Lung (tissue), 12 donors: ENCODE data around the gene ASCC3. TPM values are rescaled to one million over a fixed set of nuclear protein-coding genes. Genes with fewer than 3 reads are reported as not detected.

Experiments used
- ATAC-seq: fragments of 200-7000 bp; cut with Tn5 transposase; one replicate; pipeline ENCODE4 v1.9.1; 2020; ENCODE audit warnings: moderate number of reproducible peaks; ENCODE audit not compliant: insufficient read depth, low FRiP score
- DNase-seq, 3 donors: peaks; one replicate each; pipeline ENCODE4 v3.0.0-alpha.2; 2013 to 2017
- H3K27ac ChIP-seq, 2 donors: one replicate each; pipeline ENCODE4 v1.5.1; 2013; ENCODE audit warnings: mild to moderate bottlenecking in 2 of 2, moderate library complexity in 2 of 2, control low read depth in 1 of 2, inconsistent platforms in 1 of 2, low read depth in 1 of 2, low read length in 1 of 2
- H3K27me3 ChIP-seq, 3 donors: one replicate each; pipeline ENCODE4 v1.5.1; 2013; ENCODE audit warnings: low read length in 2 of 3; ENCODE audit not compliant: control insufficient read depth in 3 of 3, insufficient read depth in 3 of 3
- H3K36me3 ChIP-seq, 4 donors: one replicate each; pipeline ENCODE4 v1.5.1; 2013; ENCODE audit warnings: low read length in 4 of 4, mild to moderate bottlenecking in 1 of 4, moderate library complexity in 1 of 4; ENCODE audit not compliant: control insufficient read depth in 4 of 4, insufficient read depth in 4 of 4
- H3K4me1 ChIP-seq, 5 donors: one replicate each; pipeline ENCODE4 v1.5.1; 2013; ENCODE audit warnings: low read length in 5 of 5, mild to moderate bottlenecking in 2 of 5, moderate library complexity in 1 of 5; ENCODE audit not compliant: control insufficient read depth in 5 of 5, insufficient read depth in 5 of 5
- H3K4me3 ChIP-seq: one replicate; pipeline ENCODE4 v1.5.1; 2013; ENCODE audit warnings: mild to moderate bottlenecking, control low read depth, moderate library complexity
- H3K9ac ChIP-seq, 2 donors: one replicate each; pipeline ENCODE4 v1.5.1; 2013; ENCODE audit warnings: low read length in 2 of 2, control low read depth in 1 of 2; ENCODE audit not compliant: insufficient read depth in 1 of 2
- H3K9me3 ChIP-seq, 4 donors: one replicate each; pipeline ENCODE4 v1.5.1; 2013; ENCODE audit warnings: low read length in 3 of 4, mild to moderate bottlenecking in 1 of 4, moderate library complexity in 1 of 4; ENCODE audit not compliant: control insufficient read depth in 4 of 4, insufficient read depth in 3 of 4
- WGBS, 2 donors: extraction: QIAGEN DNeasy Blood & Tissue Kit; methylation state at CpG; one replicate each; pipeline ENCODE4 v1.1.7; 2013; 5-methylcytosine and 5-hydroxymethylcytosine counted together
- polyA plus RNA-seq, 2 donors: library from polyadenylated mRNA; stranded (reverse); fragments of 200-250 nt; gene quantifications; one replicate each; pipeline ENCODE4 v1.2.1, GENCODE V29; 2013
- total RNA-seq, 2 donors: library from RNA; depleted of rRNA in 1 of 2; stranded (reverse); fragments of >200 nt in 1 of 2; gene quantifications; one replicate each; pipeline ENCODE4 v1.2.1, GENCODE V29; 2014 to 2021
- TF ChIP-seq, protein P1 (sequence below): IDR thresholded peaks from 2 replicates; pipeline ENCODE4 v1.5.1; 2012; ENCODE audit warnings: mild to moderate bottlenecking; ENCODE audit errors: control extremely low read depth, extremely low read depth
- donor health status: control.
- donor health status: control.
- donor health status: Bipolar disorder and iron deficiency.
- donor health status: healthy.
- donor health status: DM: yes; HTN: yes; CAD: no.

Gene ASCC3
- total and polyA plus RNA-seq, 4 donors = 5.3 to 49.2 (median 22.0) TPM

DNA sequence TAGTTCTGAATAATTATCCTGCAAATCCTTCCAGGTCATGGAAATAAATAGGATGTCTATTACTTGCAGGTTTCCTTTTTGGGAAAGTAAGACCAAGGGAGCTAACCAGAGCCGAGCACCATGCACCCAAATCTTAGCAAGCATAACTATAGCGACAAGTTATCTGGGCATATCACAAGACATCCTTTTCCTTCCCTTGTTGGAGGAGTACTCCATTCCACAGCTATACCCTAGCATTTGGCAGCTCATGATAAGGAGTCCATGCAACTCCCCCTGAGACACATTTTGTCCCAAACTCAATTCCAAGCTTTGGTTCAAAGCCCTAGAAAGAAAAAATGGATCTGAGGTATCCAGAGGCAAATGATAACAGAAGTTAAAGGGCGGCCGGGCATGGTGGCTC lies 16.5 kb upstream of the ASCC3 start:
- DNase-seq (no peak), ATAC-seq (no peak)
- H3K4me1 ChIP-seq = no peaks in the 10 kb centered on the region
- no peaks in the 10 kb centered on the region for H3K36me3 ChIP-seq
- no peak overlapping the region for H3K27ac ChIP-seq
- no peak overlapping the region for H3K4me3 ChIP-seq
- 95 to 98% methylated on average over 4 of the region's 4 CpGs for WGBS, 2 donors
- TF ChIP-seq, protein P1, sequence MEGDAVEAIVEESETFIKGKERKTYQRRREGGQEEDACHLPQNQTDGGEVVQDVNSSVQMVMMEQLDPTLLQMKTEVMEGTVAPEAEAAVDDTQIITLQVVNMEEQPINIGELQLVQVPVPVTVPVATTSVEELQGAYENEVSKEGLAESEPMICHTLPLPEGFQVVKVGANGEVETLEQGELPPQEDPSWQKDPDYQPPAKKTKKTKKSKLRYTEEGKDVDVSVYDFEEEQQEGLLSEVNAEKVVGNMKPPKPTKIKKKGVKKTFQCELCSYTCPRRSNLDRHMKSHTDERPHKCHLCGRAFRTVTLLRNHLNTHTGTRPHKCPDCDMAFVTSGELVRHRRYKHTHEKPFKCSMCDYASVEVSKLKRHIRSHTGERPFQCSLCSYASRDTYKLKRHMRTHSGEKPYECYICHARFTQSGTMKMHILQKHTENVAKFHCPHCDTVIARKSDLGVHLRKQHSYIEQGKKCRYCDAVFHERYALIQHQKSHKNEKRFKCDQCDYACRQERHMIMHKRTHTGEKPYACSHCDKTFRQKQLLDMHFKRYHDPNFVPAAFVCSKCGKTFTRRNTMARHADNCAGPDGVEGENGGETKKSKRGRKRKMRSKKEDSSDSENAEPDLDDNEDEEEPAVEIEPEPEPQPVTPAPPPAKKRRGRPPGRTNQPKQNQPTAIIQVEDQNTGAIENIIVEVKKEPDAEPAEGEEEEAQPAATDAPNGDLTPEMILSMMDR = no peak
- peaks cover 0 to 2% (median 0%) of the 10 kb centered on the region in 4 donors for H3K9me3 ChIP-seq
- H3K27me3 ChIP-seq = no peaks in the 10 kb centered on the region
- H3K9ac ChIP-seq = no peak overlapping the region

DNA sequence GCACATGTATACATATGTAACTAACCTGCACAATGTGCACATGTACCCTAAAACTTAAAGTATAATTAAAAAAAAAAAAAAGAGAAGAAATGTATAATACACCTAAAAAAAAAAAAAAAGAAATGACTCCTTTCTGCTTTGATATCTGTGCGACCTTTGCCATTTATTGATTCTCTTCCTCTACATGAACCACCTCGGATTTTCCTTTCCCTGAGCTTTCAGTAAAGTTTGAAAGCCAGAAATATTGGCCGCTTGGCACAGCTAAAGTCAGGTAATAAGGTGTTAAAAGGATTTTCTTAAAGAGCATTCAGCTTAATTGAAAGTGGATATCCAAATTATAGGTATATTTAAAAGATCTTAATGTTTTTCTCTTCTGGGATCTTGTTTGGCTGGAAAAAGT lies 12.6 kb upstream of the ASCC3 start:
- no peak for ATAC-seq
- Histone ChIP-seq H3K9ac (no peak overlapping the region), H3K27me3 (no peaks in the 10 kb centered on the region), H3K9me3 (peaks cover 0 to 2% (median 0%) of the 10 kb centered on the region in 4 donors), H3K27ac (no peak overlapping the region), H3K36me3 (no peaks in the 10 kb centered on the region), H3K4me3 (no peak overlapping the region), H3K4me1 (no peaks in the 10 kb centered on the region)
- DNase-seq = no peak
- WGBS, 2 donors = 96 to 97% methylated on average over 3 of the region's 3 CpGs
- TF ChIP-seq, protein P1 = no peak

DNA sequence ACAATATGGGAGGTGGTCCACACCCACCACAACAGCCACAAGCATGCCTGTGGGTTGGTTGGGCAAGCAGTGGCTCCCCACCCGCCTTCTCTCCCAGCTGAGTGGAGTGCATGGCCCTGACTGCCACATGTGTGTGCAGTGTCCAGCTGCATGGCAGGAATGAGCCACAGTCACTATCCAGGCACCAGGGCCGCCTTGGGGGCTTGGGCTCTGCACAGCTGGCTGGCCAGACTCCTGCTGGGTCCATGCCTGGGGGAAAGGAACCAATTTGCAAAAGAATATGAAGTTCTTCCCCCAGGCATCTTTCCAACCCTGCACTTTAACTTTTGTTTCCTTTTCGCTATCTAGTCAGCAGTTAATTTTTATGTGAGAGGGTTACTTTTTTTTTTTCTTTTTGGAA lies 11.6 kb upstream of the ASCC3 start:
- TF ChIP-seq, protein P1 = no peak
- Histone ChIP-seq H3K36me3 (no peaks in the 10 kb centered on the region), H3K4me1 (no peaks in the 10 kb centered on the region), H3K27me3 (no peaks in the 10 kb centered on the region), H3K4me3 (no peak overlapping the region), H3K27ac (no peak overlapping the region), H3K9ac (no peak overlapping the region), H3K9me3 (no peaks in the 10 kb centered on the region)
- DNase-seq (no peak), ATAC-seq (no peak)
- 78 to 81% methylated on average over 3 of the region's 3 CpGs for WGBS, 2 donors

DNA sequence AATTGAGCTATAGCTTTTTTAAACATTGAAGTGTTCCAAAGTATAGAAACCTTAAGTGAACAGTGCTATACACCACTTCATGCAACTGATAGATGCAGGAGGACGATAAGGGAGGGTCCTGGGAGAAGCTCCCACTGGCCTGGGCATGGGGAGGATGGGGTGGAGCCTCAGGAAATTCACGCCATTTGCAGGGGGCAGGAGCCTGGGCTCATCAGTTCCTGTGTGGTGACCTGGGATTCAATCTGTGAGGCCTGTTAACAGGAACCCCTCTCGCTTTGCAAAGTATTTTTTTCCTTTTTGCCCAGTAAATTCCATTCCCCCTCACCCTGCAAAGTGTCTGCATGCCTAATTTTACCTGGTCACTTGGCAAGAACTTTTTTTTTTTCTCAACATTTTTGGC lies 11.0 kb upstream of the ASCC3 start:
- H3K9ac ChIP-seq = no peak overlapping the region
- H3K9me3 ChIP-seq = no peaks in the 10 kb centered on the region
- no peak overlapping the region for H3K27ac ChIP-seq
- 86 to 87% methylated on average over 3 of the region's 3 CpGs for WGBS, 2 donors
- ATAC-seq = no peak
- no peaks in the 10 kb centered on the region for H3K4me1 ChIP-seq
- no peaks in the 10 kb centered on the region for H3K27me3 ChIP-seq
- no peaks in the 10 kb centered on the region for H3K36me3 ChIP-seq
- TF ChIP-seq, protein P1 = no peak
- no peak for DNase-seq
- no peak overlapping the region for H3K4me3 ChIP-seq
